Endothelial cell of umbilical vein (primary cell): ENCODE measurements around the gene FAM200A. TPM values are rescaled to one million over a fixed set of nuclear protein-coding genes. Genes with fewer than 3 reads are reported as not detected.
A peak's percentile ranks its signal among the peaks of the same experiment; 100 is the strongest.

Experiments
- BruUV-seq: library from RNA; stranded (reverse); fragments of 400-500 nt; replicated peaks from 2 replicates; lab custom pipeline; 2021; lab: Mats Ljungman, UMichigan
- CTCF ChIA-PET: fragments of 300-600, 350-600 bp; sonication (Branson Sonifier 250); formaldehyde crosslinking; loops from one replicate; lab custom pipeline; 2021; ENCODE audit warnings: antibody characterized with exemption, inconsistent platforms; lab: Charles Lee
- POLR2A ChIA-PET: fragments of 300-600, 350-600 bp; sonication (Branson Sonifier 250); formaldehyde crosslinking; loops from one replicate; lab custom pipeline; 2021; ENCODE audit warnings: antibody characterized with exemption, inconsistent platforms; lab: Charles Lee
- DNase-seq: peaks from one replicate; pipeline ENCODE4 v3.0.0-alpha.2; 2011; ENCODE audit warnings: low read depth, low spot score
- FAIRE-seq: peaks from 2 replicates; lab custom pipeline; 2011; peaks lifted over from hg19 to GRCh38; lab: Jason Lieb, UNC
- H2AFZ ChIP-seq: 2 replicates; pipeline ENCODE4 v1.6.0; 2012; ENCODE audit warnings: low read depth, low read length, control low read depth, inconsistent platforms
- H3K27ac ChIP-seq: 2 replicates; pipeline ENCODE4 v1.5.1; 2011; ENCODE audit warnings: low read depth, mild to moderate bottlenecking, control low read depth, low read length, moderate library complexity; ENCODE audit not compliant: insufficient read depth
- H3K27me3 ChIP-seq, 2 experiments: 2 replicates each; pipeline versions ENCODE4 v1.6.0 to v1.6.1; 2011; ENCODE audit warnings: low read length in 2 of 2, mixed read lengths in 1 of 2; ENCODE audit not compliant: control insufficient read depth in 2 of 2, insufficient read depth in 2 of 2
- H3K36me3 ChIP-seq, 2 experiments: 2 replicates in 1 of 2; 3 replicates in 1 of 2; pipeline ENCODE4 v1.5.1; 2011; ENCODE audit warnings: low read length in 2 of 2, mild to moderate bottlenecking in 1 of 2, moderate library complexity in 1 of 2; ENCODE audit not compliant: control insufficient read depth in 2 of 2, insufficient read depth in 2 of 2; ENCODE audit errors: extremely low read depth in 1 of 2
- H3K4me1 ChIP-seq: 3 replicates; pipeline ENCODE4 v1.5.1; 2011; ENCODE audit warnings: mild to moderate bottlenecking, low read length; ENCODE audit not compliant: control insufficient read depth, insufficient read depth; ENCODE audit errors: extremely low read depth
- H3K4me2 ChIP-seq: 2 replicates; pipeline ENCODE4 v1.6.1; 2011; ENCODE audit warnings: low read length, control low read depth, mixed read lengths; ENCODE audit not compliant: insufficient read depth
- H3K4me3 ChIP-seq, 3 experiments: fragments of 200-600 bp in 1 of 3; sonication (generic), shearing (Covaris generic) in 1 of 3; replicated peaks in 1 of 3; 2 replicates each; pipeline ENCODE4 v1.5.1; 2011 to 2016; ENCODE audit warnings: control low read depth in 3 of 3, low read length in 3 of 3, mild to moderate bottlenecking in 2 of 3, inconsistent platforms in 1 of 3, low read depth in 1 of 3, moderate library complexity in 1 of 3; ENCODE audit not compliant: insufficient read depth in 1 of 3
- H3K79me2 ChIP-seq: 2 replicates; pipeline ENCODE4 v1.6.0; 2012; ENCODE audit warnings: low read length, inconsistent platforms; ENCODE audit not compliant: control insufficient read depth, insufficient read depth
- H3K9ac ChIP-seq: replicated peaks from 2 replicates; pipeline ENCODE3; 2011; ENCODE audit warnings: low read length, control low read depth; ENCODE audit not compliant: insufficient read depth; ENCODE audit errors: extremely low read depth
- H3K9me1 ChIP-seq: replicated peaks from 3 replicates; pipeline ENCODE4 v1.6.0; 2011; ENCODE audit warnings: mild to moderate bottlenecking, low read length; ENCODE audit not compliant: control insufficient read depth, insufficient read depth; ENCODE audit errors: extremely low read depth
- H3K9me3 ChIP-seq: replicated peaks from 2 replicates; pipeline ENCODE4 v1.5.1; 2012; ENCODE audit warnings: low read length, inconsistent platforms; ENCODE audit not compliant: control insufficient read depth, insufficient read depth
- H4K20me1 ChIP-seq: replicated peaks from 2 replicates; pipeline ENCODE3; 2011; ENCODE audit warnings: mild to moderate bottlenecking, low read length; ENCODE audit not compliant: control insufficient read depth, insufficient read depth; ENCODE audit errors: extremely low read depth
- EZH2 ChIP-seq: IDR thresholded peaks from 2 replicates; pipeline ENCODE4 v1.6.1; 2012; ENCODE audit warnings: borderline replicate concordance, low read depth, mild to moderate bottlenecking, moderate library complexity, low read length, inconsistent platforms; ENCODE audit not compliant: severe bottlenecking
- FOS ChIP-seq: IDR thresholded peaks from 2 replicates; pipeline ENCODE4 v1.6.1; 2011; ENCODE audit warnings: mild to moderate bottlenecking, low read length, moderate library complexity, borderline replicate concordance; ENCODE audit not compliant: insufficient read depth
- GATA2 ChIP-seq: IDR thresholded peaks from 2 replicates; pipeline ENCODE4 v1.7.0; 2011; ENCODE audit warnings: low read depth, mild to moderate bottlenecking, moderate library complexity, mixed read lengths, low read length; ENCODE audit not compliant: insufficient read length, insufficient read depth
- JUN ChIP-seq: IDR thresholded peaks from 2 replicates; pipeline ENCODE4 v1.6.1; 2011; ENCODE audit warnings: borderline replicate concordance, low read depth; ENCODE audit not compliant: insufficient read length, insufficient read depth
- MYC ChIP-seq: IDR thresholded peaks from one replicate; pipeline ENCODE4 v1.6.1; 2011; ENCODE audit warnings: mild to moderate bottlenecking, low read depth, low read length
- POLR2A ChIP-seq: IDR thresholded peaks from 2 replicates; pipeline ENCODE4 v1.6.1; 2012; ENCODE audit warnings: low read depth, mild to moderate bottlenecking, control low read depth, low read length
- POLR2AphosphoS5 ChIP-seq: IDR thresholded peaks from 2 replicates; pipeline ENCODE4 v1.6.1; 2012; ENCODE audit warnings: low read depth, mild to moderate bottlenecking, control low read depth, low read length, moderate library complexity; ENCODE audit not compliant: insufficient read depth
- dilution Hi-C: fragments of 300-500 bp; cut with MboI; formaldehyde crosslinking; loops from one replicate; pipeline ENCODE4 v1.15.0; 2019; ENCODE audit warnings: low sequenced_read_pairs; ENCODE audit not compliant: extremely low pct_ligation_motif_present
- intact Hi-C: fragments of 100-400 bp; cut with micrococcal nuclease; formaldehyde crosslinking; loops from one replicate; pipeline ENCODE4 v1.10.0; 2022
- polyA plus RNA-seq, 4 experiments: library from polyadenylated mRNA; depleted of rRNA in 3 of 4; stranded (reverse) in 3 of 4; unstranded in 1 of 4; fragments of >200 nt; gene quantifications; 2 replicates each; pipeline versions ENCODE4 v1.2.1 to v1.2.3, GENCODE V29; 2011 to 2012; ENCODE audit warnings: missing spikeins in 1 of 4
- total RNA-seq: library from RNA; stranded (reverse); gene quantifications from 2 replicates; pipeline ENCODE4 v1.2.3, GENCODE V29; 2021
- TF ChIP-seq, protein P1 (sequence below), 2 donors: IDR thresholded peaks; 1 replicate in 1 of 2; 2 replicates in 1 of 2; pipeline ENCODE4 v1.5.1; 2011; ENCODE audit warnings: low read length in 2 of 2, mild to moderate bottlenecking in 2 of 2, moderate library complexity in 2 of 2, control low read depth in 1 of 2, inconsistent platforms in 1 of 2, low read depth in 1 of 2; ENCODE audit not compliant: insufficient read depth in 1 of 2; ENCODE audit errors: extremely low read depth in 1 of 2
- TF ChIP-seq, protein P2 (sequence below): IDR thresholded peaks from 2 replicates; pipeline ENCODE4 v1.6.1; 2011; ENCODE audit not compliant: insufficient read depth, insufficient read length

The FAM200A gene
- total and polyA plus RNA-seq, 2 donors (not counting 3 experiments of a cell fraction or from before 2014, with no cell fraction given) = 2.1 to 3.6 TPM

GRCh38 chr7:99500637-99501009, 51.3 kb downstream of the FAM200A start:
- TF ChIP-seq GATA2 (no peak), FOS (no peak), POLR2AphosphoS5 (no peak), EZH2 (no peak), MYC (no peak), POLR2A (no peak), JUN (no peak)
- TF ChIP-seq, protein P1, sequence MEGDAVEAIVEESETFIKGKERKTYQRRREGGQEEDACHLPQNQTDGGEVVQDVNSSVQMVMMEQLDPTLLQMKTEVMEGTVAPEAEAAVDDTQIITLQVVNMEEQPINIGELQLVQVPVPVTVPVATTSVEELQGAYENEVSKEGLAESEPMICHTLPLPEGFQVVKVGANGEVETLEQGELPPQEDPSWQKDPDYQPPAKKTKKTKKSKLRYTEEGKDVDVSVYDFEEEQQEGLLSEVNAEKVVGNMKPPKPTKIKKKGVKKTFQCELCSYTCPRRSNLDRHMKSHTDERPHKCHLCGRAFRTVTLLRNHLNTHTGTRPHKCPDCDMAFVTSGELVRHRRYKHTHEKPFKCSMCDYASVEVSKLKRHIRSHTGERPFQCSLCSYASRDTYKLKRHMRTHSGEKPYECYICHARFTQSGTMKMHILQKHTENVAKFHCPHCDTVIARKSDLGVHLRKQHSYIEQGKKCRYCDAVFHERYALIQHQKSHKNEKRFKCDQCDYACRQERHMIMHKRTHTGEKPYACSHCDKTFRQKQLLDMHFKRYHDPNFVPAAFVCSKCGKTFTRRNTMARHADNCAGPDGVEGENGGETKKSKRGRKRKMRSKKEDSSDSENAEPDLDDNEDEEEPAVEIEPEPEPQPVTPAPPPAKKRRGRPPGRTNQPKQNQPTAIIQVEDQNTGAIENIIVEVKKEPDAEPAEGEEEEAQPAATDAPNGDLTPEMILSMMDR (IDR thresholded peaks at IDR 0.05; ENCODE audit: extremely low read depth in 1 of 2, insufficient read depth in 1 of 2, low read depth in 1 of 2, low read length in 2 of 2) = no peak
- TF ChIP-seq, protein P2, sequence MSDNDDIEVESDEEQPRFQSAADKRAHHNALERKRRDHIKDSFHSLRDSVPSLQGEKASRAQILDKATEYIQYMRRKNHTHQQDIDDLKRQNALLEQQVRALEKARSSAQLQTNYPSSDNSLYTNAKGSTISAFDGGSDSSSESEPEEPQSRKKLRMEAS = no peak
- H3K27me3 ChIP-seq = no peaks in the 10 kb centered on the region
- no peaks in the 10 kb centered on the region for H3K9me3 ChIP-seq
- dilution Hi-C loops (no loop called here), intact Hi-C loops (loop anchor here (1.0 kb wide), 1 partner anchor 28 kb away; the partner anchor contains the start of gene ZNF789)
- DNase-seq (no peak), FAIRE-seq (no peak)
- H4K20me1 ChIP-seq = no peaks in the 10 kb centered on the region
- peak overlapping the region; percentile 28 to 79 (median 75) for H3K4me3 ChIP-seq
- H3K27ac ChIP-seq = peak overlapping the region; percentile 78
- peak overlapping the region; percentile 61 for H2AFZ ChIP-seq
- peaks cover 36% of the 10 kb centered on the region for H3K79me2 ChIP-seq
- no peaks in the 10 kb centered on the region for H3K9me1 ChIP-seq
- peak overlapping the region; percentile 33 for H3K4me2 ChIP-seq
- H3K9ac ChIP-seq = peak overlapping the region; percentile 81
- peaks cover 0 to 3% of the 10 kb centered on the region in 2 experiments for H3K36me3 ChIP-seq
- H3K4me1 ChIP-seq = peaks cover 19% of the 10 kb centered on the region
- TSS peak; percentile 24 for BruUV-seq
- ChIA-PET POLR2A (interaction anchor here (0.9 kb wide), 1 partner anchor 51 kb away, joined by 3 read pairs; the partner anchor contains the start of gene FAM200A), CTCF (interaction anchor here (1.2 to 1.7 kb wide), 3 partner anchors 28 to 413 kb away, joined by 3 to 4 read pairs (median 4); partner anchors contain the start of genes FAM200A and ZNF789)
